ENCODE measurements around the gene CHCHD3.

CHCHD3 gene

DNA sequence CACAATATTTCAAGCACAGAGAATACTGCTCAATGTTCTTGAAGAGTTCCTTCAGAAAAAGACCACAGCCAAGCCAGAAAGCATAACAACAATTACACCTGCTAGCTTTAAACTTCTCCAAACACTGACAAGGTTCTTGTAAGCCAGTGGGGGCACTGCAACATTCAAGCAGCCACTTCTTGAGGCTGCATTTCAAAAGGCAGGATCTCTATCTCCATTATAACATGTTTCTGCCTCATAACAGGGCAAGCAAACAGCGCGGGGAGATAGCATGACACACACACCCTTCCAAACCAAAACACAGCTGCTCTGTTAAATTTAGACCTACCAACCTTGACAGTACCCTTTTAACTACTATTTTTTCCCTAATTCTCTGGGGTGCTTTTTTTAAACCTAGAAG lies 30.8 kb downstream of the CHCHD3 start:
- TF ChIP-seq, protein P1, sequence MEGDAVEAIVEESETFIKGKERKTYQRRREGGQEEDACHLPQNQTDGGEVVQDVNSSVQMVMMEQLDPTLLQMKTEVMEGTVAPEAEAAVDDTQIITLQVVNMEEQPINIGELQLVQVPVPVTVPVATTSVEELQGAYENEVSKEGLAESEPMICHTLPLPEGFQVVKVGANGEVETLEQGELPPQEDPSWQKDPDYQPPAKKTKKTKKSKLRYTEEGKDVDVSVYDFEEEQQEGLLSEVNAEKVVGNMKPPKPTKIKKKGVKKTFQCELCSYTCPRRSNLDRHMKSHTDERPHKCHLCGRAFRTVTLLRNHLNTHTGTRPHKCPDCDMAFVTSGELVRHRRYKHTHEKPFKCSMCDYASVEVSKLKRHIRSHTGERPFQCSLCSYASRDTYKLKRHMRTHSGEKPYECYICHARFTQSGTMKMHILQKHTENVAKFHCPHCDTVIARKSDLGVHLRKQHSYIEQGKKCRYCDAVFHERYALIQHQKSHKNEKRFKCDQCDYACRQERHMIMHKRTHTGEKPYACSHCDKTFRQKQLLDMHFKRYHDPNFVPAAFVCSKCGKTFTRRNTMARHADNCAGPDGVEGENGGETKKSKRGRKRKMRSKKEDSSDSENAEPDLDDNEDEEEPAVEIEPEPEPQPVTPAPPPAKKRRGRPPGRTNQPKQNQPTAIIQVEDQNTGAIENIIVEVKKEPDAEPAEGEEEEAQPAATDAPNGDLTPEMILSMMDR (IDR thresholded peaks at IDR 0.05; ENCODE audit: low read depth, low read length, missing control alignments) = peak; percentile 45
- DNase-seq (ENCODE audit: low read depth) = no peak
- H3K4me3 ChIP-seq (ENCODE audit: low read depth, low read length) = no peak overlapping the region
- in situ Hi-C loops (cut with HindIII; ENCODE audit: low sequenced_read_pairs) = loop anchor here (5.0 kb wide), 1 partner anchor 99 kb away; no protein-coding TSS in a partner anchor

DNA sequence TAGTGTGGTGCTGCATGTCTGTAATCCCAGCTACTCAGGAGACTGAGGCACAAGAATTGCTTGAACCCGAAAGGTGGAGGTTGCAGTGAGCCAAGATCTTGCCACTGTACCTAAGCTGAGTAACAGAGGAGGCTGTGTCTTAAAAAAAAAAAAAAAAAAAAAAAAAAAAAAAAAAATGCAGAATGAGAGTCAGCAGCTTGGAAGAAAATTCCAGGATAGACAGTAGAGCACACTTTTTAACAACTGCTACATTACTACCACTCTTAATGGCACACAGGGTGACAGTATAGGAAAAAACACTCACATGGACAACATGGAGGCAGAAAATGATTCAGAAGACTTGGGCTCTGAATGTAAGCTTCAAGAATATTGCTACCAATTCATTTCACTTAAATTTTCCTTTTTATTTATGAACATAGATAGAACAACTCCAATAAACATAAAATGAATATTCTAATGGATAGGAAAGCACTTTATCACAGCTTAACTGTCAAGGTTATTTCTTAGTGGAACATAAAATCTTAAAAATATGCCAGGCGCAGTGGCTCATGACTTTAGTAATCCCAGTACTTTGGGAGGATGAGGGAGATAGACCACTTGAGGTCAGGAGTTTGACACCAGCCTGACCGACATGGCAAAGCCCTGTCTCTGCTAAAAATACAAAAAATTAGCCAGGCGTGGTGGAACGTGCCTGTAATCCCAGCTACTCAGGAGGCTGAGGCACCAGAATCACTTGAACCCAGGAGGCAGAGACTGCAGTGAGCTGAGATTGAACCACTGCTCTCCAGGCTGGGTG lies 31.5 kb downstream of the CHCHD3 start:
- no peak for DNase-seq (ENCODE audit: low read depth)
- TF ChIP-seq, protein P1 (IDR thresholded peaks at IDR 0.05; ENCODE audit: low read depth, low read length, missing control alignments) = no peak
- in situ Hi-C loops (cut with HindIII; ENCODE audit: low sequenced_read_pairs) = loop anchor here (5.0 kb wide), 1 partner anchor 98 kb away; no protein-coding TSS in a partner anchor
- H3K4me3 ChIP-seq (ENCODE audit: low read depth, low read length) = no peak overlapping the region

DNA sequence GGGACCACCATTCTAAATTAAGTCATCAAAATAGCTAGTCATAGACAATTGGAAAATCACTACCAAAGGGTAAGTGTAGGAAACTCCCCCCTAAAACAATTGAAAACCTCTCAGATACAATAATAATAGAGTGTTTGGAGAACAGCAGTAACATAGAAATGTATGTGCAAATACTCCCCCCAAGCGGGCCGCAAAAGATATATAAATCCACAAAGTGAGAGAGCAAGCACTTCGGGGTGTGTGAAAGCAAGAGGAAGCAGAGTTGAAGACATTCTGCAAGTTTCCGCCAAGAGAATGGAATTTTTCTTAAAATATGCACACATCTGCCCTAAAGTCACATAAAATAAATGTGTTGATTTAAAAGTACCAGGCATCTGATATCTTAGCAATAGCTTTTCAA lies 33.3 kb downstream of the CHCHD3 start:
- DNase-seq (ENCODE audit: low read depth) = no peak
- H3K4me3 ChIP-seq (ENCODE audit: low read depth, low read length) = no peak overlapping the region
- TF ChIP-seq, protein P1 (IDR thresholded peaks at IDR 0.05; ENCODE audit: low read depth, low read length, missing control alignments) = no peak
- in situ Hi-C loops (cut with HindIII; ENCODE audit: low sequenced_read_pairs) = no loop called here

DNA sequence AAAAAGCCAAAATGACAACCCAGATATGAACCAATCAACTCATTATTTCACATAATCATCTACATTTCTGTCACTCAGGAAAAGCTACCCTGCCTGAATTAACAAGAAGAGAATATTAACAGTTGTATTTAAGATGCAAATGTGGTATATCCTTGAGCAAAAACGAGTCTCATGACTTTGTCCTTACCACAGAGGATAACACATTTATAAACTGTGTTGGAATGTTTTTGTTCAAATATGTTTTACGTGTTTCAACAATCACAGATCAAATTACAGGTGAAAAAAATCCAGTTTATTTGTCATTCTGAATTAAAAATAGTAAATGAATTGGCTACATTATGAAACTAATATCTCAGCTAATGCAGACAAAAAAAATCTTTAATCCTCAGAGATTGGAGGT lies 34.6 kb downstream of the CHCHD3 start:
- in situ Hi-C loops (cut with HindIII; ENCODE audit: low sequenced_read_pairs) = no loop called here

DNA sequence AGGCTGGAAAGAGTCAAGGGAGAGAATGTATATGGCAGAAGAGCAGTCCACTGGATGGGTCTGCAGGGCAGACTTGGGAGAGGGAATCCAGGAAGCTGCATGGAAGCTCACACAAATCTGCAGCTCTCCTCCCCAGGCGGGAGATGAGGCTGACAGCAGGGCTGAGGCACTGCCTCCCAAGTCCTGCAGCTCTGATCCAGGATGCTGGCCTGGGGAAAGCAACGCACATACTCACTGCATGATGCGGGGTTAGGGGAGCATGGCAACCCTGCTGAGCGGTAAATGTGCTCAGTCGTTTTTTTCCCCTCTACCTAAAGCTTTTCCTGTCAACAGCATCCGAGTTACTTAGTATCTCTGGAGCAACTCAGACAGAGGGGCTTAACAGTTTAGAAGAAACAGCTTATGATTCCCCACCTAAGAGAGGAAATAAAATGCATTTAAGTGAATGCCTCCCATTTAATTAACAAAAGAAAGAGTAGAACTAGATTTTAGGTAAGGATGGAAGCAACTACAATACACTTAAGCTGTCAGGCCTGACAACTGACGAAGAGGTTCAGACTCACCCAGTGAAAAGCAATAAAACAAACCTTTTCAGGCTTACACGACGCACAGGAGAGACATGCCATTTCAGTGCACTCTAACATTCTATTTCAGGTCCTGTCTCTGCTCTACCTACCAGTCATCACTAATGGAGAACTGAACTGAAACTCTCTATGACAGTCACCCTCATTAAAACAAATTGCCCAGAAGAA lies 37.0 kb downstream of the CHCHD3 start:
- no peak overlapping the region for H3K4me3 ChIP-seq (ENCODE audit: low read depth, low read length)
- TF ChIP-seq, protein P1 (IDR thresholded peaks at IDR 0.05; ENCODE audit: low read depth, low read length, missing control alignments) = no peak
- in situ Hi-C loops (cut with HindIII; ENCODE audit: low sequenced_read_pairs) = no loop called here
- no peak for DNase-seq (ENCODE audit: low read depth)

More for the DNA sequence above, 34.6 kb downstream of the CHCHD3 start:
- TF ChIP-seq, protein P1 (IDR thresholded peaks at IDR 0.05; ENCODE audit: low read depth, low read length, missing control alignments) = no peak
- DNase-seq (ENCODE audit: low read depth) = no peak
- H3K4me3 ChIP-seq (ENCODE audit: low read depth, low read length) = no peak overlapping the region

DNA sequence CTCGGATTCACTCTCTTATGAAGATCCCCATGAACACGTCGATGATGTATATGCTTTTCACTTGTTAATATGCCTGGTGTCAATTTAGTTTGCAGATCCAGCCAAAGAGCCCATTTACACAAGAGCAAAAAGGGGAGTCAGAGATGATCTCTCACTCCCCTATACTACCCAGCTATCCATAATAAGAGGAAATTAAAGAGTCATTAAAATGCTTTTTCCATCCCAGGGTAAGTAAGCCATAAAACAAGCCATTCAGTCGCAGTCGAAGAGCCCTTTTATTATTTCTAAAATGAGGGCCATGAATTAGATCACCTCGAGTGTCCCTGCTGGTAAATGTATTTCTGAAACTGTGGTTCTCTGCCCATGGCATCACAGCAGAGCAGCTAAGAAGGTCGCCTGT lies 41.2 kb downstream of the CHCHD3 start:
- TF ChIP-seq, protein P1 (IDR thresholded peaks at IDR 0.05; ENCODE audit: low read depth, low read length, missing control alignments) = no peak
- H3K4me3 ChIP-seq (ENCODE audit: low read depth, low read length) = no peak overlapping the region
- in situ Hi-C loops (cut with HindIII; ENCODE audit: low sequenced_read_pairs) = no loop called here
- DNase-seq (ENCODE audit: low read depth) = no peak

Data from astrocyte of the cerebellum (primary cell).